DOHH2 (cell line): ENCODE measurements around the gene LHFPL6.
A peak's percentile ranks its signal among the peaks of the same experiment; 100 is the strongest.

Experiments used
- H3F3A ChIP-seq: fragments of 200-600 bp; sonication (generic), shearing (Covaris generic); 2 replicates; pipeline ENCODE4 v1.6.0; 2016; ENCODE audit warnings: antibody characterized with exemption, mild to moderate bottlenecking; ENCODE audit not compliant: control insufficient read depth, insufficient read depth
- H3K27ac ChIP-seq: fragments of 200-600 bp; sonication (generic); 2 replicates; pipeline ENCODE4 v1.5.1; 2014; ENCODE audit warnings: low read depth, mild to moderate bottlenecking, low read length, moderate library complexity
- H3K27me3 ChIP-seq: fragments of 200-600 bp; sonication (generic); 2 replicates; pipeline ENCODE4 v1.6.1; 2014; ENCODE audit warnings: mild to moderate bottlenecking, low read length, mixed read lengths; ENCODE audit not compliant: control insufficient read depth
- H3K36me3 ChIP-seq: fragments of 200-600 bp; sonication (generic); 2 replicates; pipeline ENCODE4 v1.6.1; 2014; ENCODE audit warnings: mild to moderate bottlenecking, low read length, moderate library complexity, mixed read lengths; ENCODE audit not compliant: control insufficient read depth
- H3K4me1 ChIP-seq: fragments of 200-600 bp; sonication (generic); 2 replicates; pipeline ENCODE4 v1.6.1; 2014; ENCODE audit warnings: mild to moderate bottlenecking, low read length, mixed read lengths; ENCODE audit not compliant: control insufficient read depth
- H3K4me2 ChIP-seq: fragments of 200-600 bp; sonication (generic); 2 replicates; pipeline ENCODE4 v1.6.0; 2014; ENCODE audit warnings: mild to moderate bottlenecking, low read length, moderate library complexity
- H3K4me3 ChIP-seq: fragments of 200-600 bp; sonication (generic); 2 replicates; pipeline ENCODE4 v1.5.1; 2014; ENCODE audit warnings: mild to moderate bottlenecking, low read length, mixed read lengths
- H3K79me2 ChIP-seq: fragments of 200-600 bp; sonication (generic); 2 replicates; pipeline ENCODE4 v1.6.1; 2014; ENCODE audit warnings: mild to moderate bottlenecking, low read length, mixed read lengths; ENCODE audit not compliant: control insufficient read depth
- H3K9me2 ChIP-seq: fragments of 200-600 bp; sonication (generic); replicated peaks from 2 replicates; pipeline ENCODE4 v1.6.1; 2014; ENCODE audit warnings: mild to moderate bottlenecking, low read length, mixed read lengths; ENCODE audit not compliant: control insufficient read depth
- H3K9me3 ChIP-seq: fragments of 200-600 bp; sonication (generic); 2 replicates; pipeline ENCODE4 v1.6.1; 2014; ENCODE audit warnings: antibody characterized with exemption, low read length, mixed read lengths; ENCODE audit not compliant: control insufficient read depth, insufficient read depth
- H4K20me1 ChIP-seq: fragments of 200-600 bp; sonication (generic); 2 replicates; pipeline ENCODE4 v1.6.0; 2014; ENCODE audit warnings: low read depth, mild to moderate bottlenecking, antibody characterized with exemption, low read length, moderate library complexity; ENCODE audit not compliant: control insufficient read depth, insufficient read depth
- EZH2phosphoT487 ChIP-seq: fragments of 200-600 bp; sonication (generic); IDR thresholded peaks from 2 replicates; pipeline ENCODE4 v1.6.1; 2017; ENCODE audit warnings: borderline replicate concordance, mild to moderate bottlenecking, antibody characterized with exemption, low read length, moderate library complexity, mixed read lengths
- TF ChIP-seq, protein P1 (sequence below): fragments of 200-600 bp; sonication (generic); IDR thresholded peaks from one replicate; pipeline ENCODE4 v1.5.1; 2014; ENCODE audit warnings: antibody characterized with exemption, mild to moderate bottlenecking, low read depth, low read length; ENCODE audit not compliant: poor library complexity, severe bottlenecking

The LHFPL6 gene

GRCh38 chr13:39616087-39616694 lies 13.2 kb upstream of the LHFPL6 start:
- no peak overlapping the region for H3K4me2 ChIP-seq
- H3K4me3 ChIP-seq: no peak overlapping the region
- H3K9me3 ChIP-seq: no peaks in the 10 kb centered on the region
- H3K27me3 ChIP-seq: no peaks in the 10 kb centered on the region
- H3F3A ChIP-seq: no peaks in the 10 kb centered on the region
- H3K9me2 ChIP-seq: no peaks in the 10 kb centered on the region
- H3K36me3 ChIP-seq: no peaks in the 10 kb centered on the region
- no peak overlapping the region for H3K27ac ChIP-seq
- no peaks in the 10 kb centered on the region for H4K20me1 ChIP-seq
- H3K4me1 ChIP-seq: 0 out of 2 replicates have a peak, but pooled peaks cover 3% of the 10 kb centered on the region
- no peak for TF ChIP-seq EZH2phosphoT487
- TF ChIP-seq, protein P1, sequence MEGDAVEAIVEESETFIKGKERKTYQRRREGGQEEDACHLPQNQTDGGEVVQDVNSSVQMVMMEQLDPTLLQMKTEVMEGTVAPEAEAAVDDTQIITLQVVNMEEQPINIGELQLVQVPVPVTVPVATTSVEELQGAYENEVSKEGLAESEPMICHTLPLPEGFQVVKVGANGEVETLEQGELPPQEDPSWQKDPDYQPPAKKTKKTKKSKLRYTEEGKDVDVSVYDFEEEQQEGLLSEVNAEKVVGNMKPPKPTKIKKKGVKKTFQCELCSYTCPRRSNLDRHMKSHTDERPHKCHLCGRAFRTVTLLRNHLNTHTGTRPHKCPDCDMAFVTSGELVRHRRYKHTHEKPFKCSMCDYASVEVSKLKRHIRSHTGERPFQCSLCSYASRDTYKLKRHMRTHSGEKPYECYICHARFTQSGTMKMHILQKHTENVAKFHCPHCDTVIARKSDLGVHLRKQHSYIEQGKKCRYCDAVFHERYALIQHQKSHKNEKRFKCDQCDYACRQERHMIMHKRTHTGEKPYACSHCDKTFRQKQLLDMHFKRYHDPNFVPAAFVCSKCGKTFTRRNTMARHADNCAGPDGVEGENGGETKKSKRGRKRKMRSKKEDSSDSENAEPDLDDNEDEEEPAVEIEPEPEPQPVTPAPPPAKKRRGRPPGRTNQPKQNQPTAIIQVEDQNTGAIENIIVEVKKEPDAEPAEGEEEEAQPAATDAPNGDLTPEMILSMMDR: peak; percentile 73
- no peaks in the 10 kb centered on the region for H3K79me2 ChIP-seq

GRCh38 chr13:39612023-39612637 lies 9.1 kb upstream of the LHFPL6 start:
- H3F3A ChIP-seq: no peaks in the 10 kb centered on the region
- H3K36me3 ChIP-seq: no peaks in the 10 kb centered on the region
- H3K4me3 ChIP-seq: no peak overlapping the region
- TF ChIP-seq EZH2phosphoT487: no peak
- TF ChIP-seq, protein P1: peak; percentile 87
- H3K79me2 ChIP-seq: no peaks in the 10 kb centered on the region
- H4K20me1 ChIP-seq: no peaks in the 10 kb centered on the region
- H3K27ac ChIP-seq: no peak overlapping the region
- no peak overlapping the region for H3K4me2 ChIP-seq
- H3K9me3 ChIP-seq: no peaks in the 10 kb centered on the region
- H3K9me2 ChIP-seq: no peaks in the 10 kb centered on the region
- no peaks in the 10 kb centered on the region for H3K27me3 ChIP-seq
- 0 out of 2 replicates have a peak, but pooled peaks cover 3% of the 10 kb centered on the region for H3K4me1 ChIP-seq

DNA sequence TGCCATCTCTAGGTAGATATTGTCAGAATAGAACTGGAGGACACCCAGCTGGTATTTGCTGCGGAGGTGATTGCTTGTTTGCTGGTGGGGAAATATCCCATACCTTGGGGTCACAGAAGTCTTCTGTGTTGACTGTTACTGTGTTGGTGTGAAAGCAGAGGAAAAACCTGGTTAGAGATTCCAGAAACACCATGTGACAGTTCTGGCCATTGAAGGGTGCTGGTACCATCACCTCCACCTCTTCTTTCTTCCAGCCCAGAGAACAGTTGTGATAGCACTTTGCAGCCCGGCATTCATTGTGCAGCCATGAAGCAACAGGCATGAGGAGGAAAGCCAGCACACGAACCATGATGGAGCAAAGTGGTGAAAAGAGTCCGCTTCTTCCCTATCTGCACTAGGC lies 4.9 kb upstream of the LHFPL6 start:
- Histone ChIP-seq H3F3A (peaks cover 8% of the 10 kb centered on the region; the same call in 1 of the 2 replicates), H3K79me2 (no peaks in the 10 kb centered on the region; the same call in 1 of the 2 replicates), H3K4me1 (peaks cover 11% of the 10 kb centered on the region), H3K27ac (no peak overlapping the region), H4K20me1 (no peaks in the 10 kb centered on the region), H3K4me3 (no peak overlapping the region), H3K9me3 (no peaks in the 10 kb centered on the region), H3K36me3 (no peaks in the 10 kb centered on the region), H3K4me2 (no peak overlapping the region), H3K9me2 (no peaks in the 10 kb centered on the region), H3K27me3 (no peaks in the 10 kb centered on the region)
- TF ChIP-seq EZH2phosphoT487: no peak
- TF ChIP-seq, protein P1: no peak
